Neural cell (in vitro differentiated cells): ENCODE results near the gene UPF1. TPM values are rescaled to one million over a fixed set of nuclear protein-coding genes. Genes with fewer than 3 reads are reported as not detected.

Experiments used
- H2AFZ ChIP-seq: fragments of 200-600, 300-800 bp; sonication (generic), shearing (Covaris generic); 2 replicates; pipeline ENCODE4 v1.6.0; 2014; ENCODE audit warnings: low read depth, mild to moderate bottlenecking, antibody characterized with exemption, low read length, moderate library complexity
- H3F3A ChIP-seq: fragments of 200-600 bp; shearing (Covaris generic); 2 replicates; pipeline ENCODE4 v1.6.1; 2016; ENCODE audit warnings: mild to moderate bottlenecking, moderate library complexity, mixed read lengths, antibody characterized with exemption, low read length; ENCODE audit not compliant: insufficient read depth, poor library complexity, severe bottlenecking
- H3K27ac ChIP-seq: fragments of 200-600, 300-800 bp; sonication (generic), shearing (Covaris generic); 2 replicates; pipeline ENCODE4 v1.5.1; 2014; ENCODE audit warnings: mild to moderate bottlenecking, low read length, moderate library complexity
- H3K27me3 ChIP-seq: fragments of 300-800, 200-600 bp; sonication (generic), shearing (Covaris generic); 2 replicates; pipeline ENCODE4 v1.6.0; 2014; ENCODE audit warnings: mild to moderate bottlenecking, low read depth, low read length, moderate library complexity; ENCODE audit not compliant: insufficient read depth
- H3K36me3 ChIP-seq: fragments of 300-800, 200-600 bp; sonication (generic), shearing (Covaris generic); 2 replicates; pipeline ENCODE4 v1.5.1; 2014; ENCODE audit warnings: mild to moderate bottlenecking, antibody characterized with exemption, low read length, moderate library complexity; ENCODE audit not compliant: insufficient read depth
- H3K4me2 ChIP-seq: fragments of 300-800, 200-600 bp; sonication (generic), shearing (Covaris generic); 2 replicates; pipeline ENCODE4 v1.6.0; 2014; ENCODE audit warnings: mild to moderate bottlenecking, low read length
- H3K4me3 ChIP-seq: fragments of 300-800, 200-600 bp; sonication (generic), shearing (Covaris generic); 2 replicates; pipeline ENCODE4 v1.5.1; 2014; ENCODE audit warnings: mild to moderate bottlenecking, low read length, moderate library complexity
- H3K79me2 ChIP-seq: fragments of 200-600 bp; shearing (Covaris generic); replicated peaks from 2 replicates; pipeline ENCODE4 v1.6.0; 2014; ENCODE audit warnings: mild to moderate bottlenecking, low read length, moderate library complexity; ENCODE audit not compliant: insufficient read depth
- H3K9ac ChIP-seq: fragments of 300-800, 200-600 bp; sonication (generic), shearing (Covaris generic); 2 replicates; pipeline ENCODE4 v1.6.1; 2016; ENCODE audit warnings: mild to moderate bottlenecking, low read length, mixed read lengths
- H3K9me2 ChIP-seq: fragments of 200-600 bp; shearing (Covaris generic); 2 replicates; pipeline ENCODE4 v1.6.1; 2016; ENCODE audit warnings: mild to moderate bottlenecking, low read length, mixed read lengths; ENCODE audit not compliant: insufficient read depth
- H3K9me3 ChIP-seq: fragments of 200-600, 300-800 bp; sonication (generic), shearing (Covaris generic); 2 replicates; pipeline ENCODE4 v1.6.1; 2016; ENCODE audit warnings: mild to moderate bottlenecking, mixed run types, low read length, moderate library complexity, mixed read lengths
- H4K20me1 ChIP-seq: fragments of 200-600 bp; shearing (Covaris generic); 2 replicates; pipeline ENCODE4 v1.6.1; 2016; ENCODE audit warnings: mild to moderate bottlenecking, mixed run types; ENCODE audit not compliant: insufficient read depth
- EP300 ChIP-seq: fragments of 450-650 bp; conservative IDR thresholded peaks from 2 replicates; pipeline ENCODE4 v1.6.1; 2014; ENCODE audit warnings: antibody characterized with exemption, mild to moderate bottlenecking, moderate library complexity; ENCODE audit not compliant: poor library complexity, severe bottlenecking
- EZH2 ChIP-seq: fragments of 200-600, 300-800 bp; shearing (Covaris generic), sonication (generic); IDR thresholded peaks from 2 replicates; pipeline ENCODE4 v1.6.1; 2014; ENCODE audit warnings: antibody characterized with exemption, low read length, borderline replicate concordance, mild to moderate bottlenecking; ENCODE audit not compliant: insufficient read depth, poor library complexity, severe bottlenecking
- MXI1 ChIP-seq: fragments of 450-650 bp; conservative IDR thresholded peaks from 2 replicates; pipeline ENCODE4 v1.6.1; 2014; ENCODE audit warnings: antibody characterized with exemption, mild to moderate bottlenecking; ENCODE audit not compliant: poor library complexity, severe bottlenecking
- POLR2AphosphoS5 ChIP-seq: IDR thresholded peaks from 2 replicates; pipeline ENCODE4 v1.6.1; 2012
- RAD21 ChIP-seq: fragments of 450-650 bp; conservative IDR thresholded peaks from 2 replicates; pipeline ENCODE4 v1.6.1; 2014; ENCODE audit warnings: antibody characterized with exemption, mild to moderate bottlenecking, moderate library complexity
- SMC3 ChIP-seq: fragments of 450-650 bp; conservative IDR thresholded peaks from 2 replicates; pipeline ENCODE4 v1.6.1; 2014; ENCODE audit warnings: antibody characterized with exemption, mild to moderate bottlenecking, moderate library complexity; ENCODE audit not compliant: poor library complexity
- TAF1 ChIP-seq: IDR thresholded peaks from 2 replicates; pipeline ENCODE4 v1.6.1; 2012; ENCODE audit warnings: low read depth
- polyA plus RNA-seq: library from polyadenylated mRNA; depleted of rRNA; stranded (reverse); fragments of >200 nt; gene quantifications from 2 replicates; pipeline ENCODE4 v1.2.3, GENCODE V29; 2014
- TF ChIP-seq, protein P1 (sequence below): IDR thresholded peaks from 2 replicates; pipeline ENCODE4 v1.6.1; 2012; ENCODE audit warnings: borderline replicate concordance
- TF ChIP-seq, protein P2 (sequence below): fragments of 450-650 bp; IDR thresholded peaks from 2 replicates; pipeline ENCODE4 v1.5.1; 2014; ENCODE audit warnings: antibody characterized with exemption, mild to moderate bottlenecking, moderate library complexity; ENCODE audit not compliant: poor library complexity, severe bottlenecking

UPF1 gene
- polyA plus RNA-seq, 1 donor from 2014 or later: 39.3 TPM

DNA sequence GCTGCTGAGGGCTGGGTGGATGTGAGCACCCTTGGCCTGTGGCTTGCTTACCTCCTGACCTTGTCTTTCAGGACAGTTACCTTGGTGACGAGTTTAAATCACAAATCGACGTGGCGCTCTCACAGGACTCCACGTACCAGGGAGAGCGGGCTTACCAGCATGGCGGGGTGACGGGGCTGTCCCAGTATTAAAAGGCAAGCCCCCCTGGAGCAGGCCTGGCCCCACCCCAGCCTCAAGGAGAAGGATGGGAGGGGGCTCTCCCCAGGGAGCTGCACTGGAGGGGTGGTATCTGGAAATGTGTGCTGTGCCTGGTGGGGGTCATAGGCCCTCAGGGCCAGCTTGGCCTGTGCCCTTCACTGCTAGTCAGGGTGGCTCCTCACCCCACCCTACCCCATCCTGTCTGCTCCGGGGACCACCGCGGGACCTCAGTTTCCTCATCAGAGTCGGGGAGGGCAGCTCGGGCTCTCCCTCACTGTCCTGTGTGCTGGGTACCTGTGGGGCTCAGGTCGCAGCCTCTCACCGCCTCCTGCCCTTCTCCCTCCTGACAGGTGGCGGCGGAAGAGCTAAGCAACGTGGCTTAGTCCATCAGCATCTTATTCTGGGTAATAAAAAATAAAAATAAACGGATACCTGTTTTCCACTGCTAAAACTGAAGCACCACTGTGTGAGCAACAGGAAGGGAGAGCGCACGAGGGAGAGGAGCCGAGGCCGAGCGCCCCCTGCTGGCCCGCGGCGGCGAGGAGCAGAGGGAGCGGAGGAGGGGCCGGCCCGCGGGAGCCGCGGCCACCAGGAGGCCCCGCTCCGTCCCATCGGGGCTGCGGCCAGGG, 34.4 kb downstream of the UPF1 start:
- H3F3A ChIP-seq: no peaks in the 10 kb centered on the region
- H3K4me2 ChIP-seq: no peak overlapping the region
- H3K79me2 ChIP-seq: no peaks in the 10 kb centered on the region
- TF ChIP-seq MXI1 (peak; percentile 17), EZH2 (no peak), SMC3 (peak; percentile 78), RAD21 (peak; percentile 70), EP300 (no peak), TAF1 (no peak), POLR2AphosphoS5 (no peak)
- TF ChIP-seq, protein P1, sequence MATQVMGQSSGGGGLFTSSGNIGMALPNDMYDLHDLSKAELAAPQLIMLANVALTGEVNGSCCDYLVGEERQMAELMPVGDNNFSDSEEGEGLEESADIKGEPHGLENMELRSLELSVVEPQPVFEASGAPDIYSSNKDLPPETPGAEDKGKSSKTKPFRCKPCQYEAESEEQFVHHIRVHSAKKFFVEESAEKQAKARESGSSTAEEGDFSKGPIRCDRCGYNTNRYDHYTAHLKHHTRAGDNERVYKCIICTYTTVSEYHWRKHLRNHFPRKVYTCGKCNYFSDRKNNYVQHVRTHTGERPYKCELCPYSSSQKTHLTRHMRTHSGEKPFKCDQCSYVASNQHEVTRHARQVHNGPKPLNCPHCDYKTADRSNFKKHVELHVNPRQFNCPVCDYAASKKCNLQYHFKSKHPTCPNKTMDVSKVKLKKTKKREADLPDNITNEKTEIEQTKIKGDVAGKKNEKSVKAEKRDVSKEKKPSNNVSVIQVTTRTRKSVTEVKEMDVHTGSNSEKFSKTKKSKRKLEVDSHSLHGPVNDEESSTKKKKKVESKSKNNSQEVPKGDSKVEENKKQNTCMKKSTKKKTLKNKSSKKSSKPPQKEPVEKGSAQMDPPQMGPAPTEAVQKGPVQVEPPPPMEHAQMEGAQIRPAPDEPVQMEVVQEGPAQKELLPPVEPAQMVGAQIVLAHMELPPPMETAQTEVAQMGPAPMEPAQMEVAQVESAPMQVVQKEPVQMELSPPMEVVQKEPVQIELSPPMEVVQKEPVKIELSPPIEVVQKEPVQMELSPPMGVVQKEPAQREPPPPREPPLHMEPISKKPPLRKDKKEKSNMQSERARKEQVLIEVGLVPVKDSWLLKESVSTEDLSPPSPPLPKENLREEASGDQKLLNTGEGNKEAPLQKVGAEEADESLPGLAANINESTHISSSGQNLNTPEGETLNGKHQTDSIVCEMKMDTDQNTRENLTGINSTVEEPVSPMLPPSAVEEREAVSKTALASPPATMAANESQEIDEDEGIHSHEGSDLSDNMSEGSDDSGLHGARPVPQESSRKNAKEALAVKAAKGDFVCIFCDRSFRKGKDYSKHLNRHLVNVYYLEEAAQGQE: no peak
- TF ChIP-seq, protein P2, sequence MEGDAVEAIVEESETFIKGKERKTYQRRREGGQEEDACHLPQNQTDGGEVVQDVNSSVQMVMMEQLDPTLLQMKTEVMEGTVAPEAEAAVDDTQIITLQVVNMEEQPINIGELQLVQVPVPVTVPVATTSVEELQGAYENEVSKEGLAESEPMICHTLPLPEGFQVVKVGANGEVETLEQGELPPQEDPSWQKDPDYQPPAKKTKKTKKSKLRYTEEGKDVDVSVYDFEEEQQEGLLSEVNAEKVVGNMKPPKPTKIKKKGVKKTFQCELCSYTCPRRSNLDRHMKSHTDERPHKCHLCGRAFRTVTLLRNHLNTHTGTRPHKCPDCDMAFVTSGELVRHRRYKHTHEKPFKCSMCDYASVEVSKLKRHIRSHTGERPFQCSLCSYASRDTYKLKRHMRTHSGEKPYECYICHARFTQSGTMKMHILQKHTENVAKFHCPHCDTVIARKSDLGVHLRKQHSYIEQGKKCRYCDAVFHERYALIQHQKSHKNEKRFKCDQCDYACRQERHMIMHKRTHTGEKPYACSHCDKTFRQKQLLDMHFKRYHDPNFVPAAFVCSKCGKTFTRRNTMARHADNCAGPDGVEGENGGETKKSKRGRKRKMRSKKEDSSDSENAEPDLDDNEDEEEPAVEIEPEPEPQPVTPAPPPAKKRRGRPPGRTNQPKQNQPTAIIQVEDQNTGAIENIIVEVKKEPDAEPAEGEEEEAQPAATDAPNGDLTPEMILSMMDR: peak; percentile 93
- no peak overlapping the region for H2AFZ ChIP-seq
- no peaks in the 10 kb centered on the region for H4K20me1 ChIP-seq
- no peaks in the 10 kb centered on the region for H3K27me3 ChIP-seq
- H3K4me3 ChIP-seq: no peak overlapping the region
- H3K9me3 ChIP-seq: no peaks in the 10 kb centered on the region
- H3K9ac ChIP-seq: no peak overlapping the region
- no peaks in the 10 kb centered on the region for H3K9me2 ChIP-seq
- no peak overlapping the region for H3K27ac ChIP-seq
- no peaks in the 10 kb centered on the region for H3K36me3 ChIP-seq

DNA sequence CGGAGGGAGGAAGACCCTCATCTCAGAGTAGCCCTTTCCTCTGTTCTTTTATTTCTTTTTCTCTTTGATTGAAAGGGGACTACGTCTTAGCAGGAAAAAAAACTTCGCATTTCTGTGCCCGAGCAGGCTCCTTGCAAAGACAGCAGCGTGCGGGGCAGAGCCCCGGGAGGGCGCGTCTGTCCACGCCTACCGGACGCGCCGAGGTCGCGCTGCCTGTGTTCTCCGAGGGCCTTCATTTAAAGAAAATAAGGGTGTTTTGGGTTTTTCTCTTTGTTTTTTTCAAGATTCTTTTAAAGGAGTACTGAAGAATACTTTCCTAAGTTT, 35.0 kb downstream of the UPF1 start:
- no peak overlapping the region for H3K27ac ChIP-seq
- H3K9ac ChIP-seq: no peak overlapping the region
- TF ChIP-seq EP300 (no peak), SMC3 (peak; percentile 9), EZH2 (no peak), RAD21 (no peak), MXI1 (no peak)
- TF ChIP-seq, protein P2: no peak

More for the DNA sequence above, 35.0 kb downstream of the UPF1 start:
- Histone ChIP-seq H3K4me3 (no peak overlapping the region), H3K4me2 (no peak overlapping the region), H2AFZ (no peak overlapping the region), H3K9me3 (no peaks in the 10 kb centered on the region), H3K9me2 (no peaks in the 10 kb centered on the region), H4K20me1 (no peaks in the 10 kb centered on the region), H3K79me2 (no peaks in the 10 kb centered on the region), H3F3A (no peaks in the 10 kb centered on the region), H3K36me3 (no peaks in the 10 kb centered on the region), H3K27me3 (no peaks in the 10 kb centered on the region)
